Loucy (cell line): ENCODE measurements around the gene FTO.

Experiments
- H2AFZ ChIP-seq: fragments of 200-600 bp; sonication (generic); 2 replicates; pipeline ENCODE4 v1.6.0; 2016; ENCODE audit warnings: antibody characterized with exemption, mild to moderate bottlenecking, low read length, moderate library complexity
- H3F3A ChIP-seq: fragments of 200-600 bp; 2 replicates; pipeline ENCODE4 v1.6.0; 2016; ENCODE audit warnings: antibody characterized with exemption, low read depth, mild to moderate bottlenecking
- H3K27me3 ChIP-seq: fragments of 200-600 bp; sonication (generic); 2 replicates; pipeline ENCODE4 v1.6.1; 2014; ENCODE audit warnings: low read length, mild to moderate bottlenecking; ENCODE audit not compliant: insufficient read depth, poor library complexity, severe bottlenecking
- H3K36me3 ChIP-seq: fragments of 200-600 bp; sonication (generic); 2 replicates; pipeline ENCODE4 v1.6.1; 2016; ENCODE audit warnings: low read length; ENCODE audit not compliant: insufficient read depth
- H3K4me1 ChIP-seq: fragments of 200-600 bp; sonication (generic); 2 replicates; pipeline ENCODE4 v1.5.1; 2014; ENCODE audit warnings: low read length, mild to moderate bottlenecking; ENCODE audit not compliant: insufficient read depth, poor library complexity, severe bottlenecking
- H3K4me2 ChIP-seq: fragments of 200-600 bp; sonication (generic); 2 replicates; pipeline ENCODE4 v1.6.0; 2014; ENCODE audit warnings: antibody characterized with exemption, low read length, low read depth, mild to moderate bottlenecking; ENCODE audit not compliant: poor library complexity, severe bottlenecking
- H3K4me3 ChIP-seq: fragments of 200-600 bp; sonication (generic); 2 replicates; pipeline ENCODE4 v1.5.1; 2014; ENCODE audit warnings: low read length, mild to moderate bottlenecking, mixed read lengths; ENCODE audit not compliant: poor library complexity, severe bottlenecking
- H3K79me2 ChIP-seq: fragments of 200-600 bp; sonication (generic); 2 replicates; pipeline ENCODE4 v1.6.1; 2014; ENCODE audit warnings: low read length; ENCODE audit not compliant: insufficient read depth
- H3K9ac ChIP-seq: fragments of 200-600 bp; sonication (generic); 2 replicates; pipeline ENCODE4 v1.6.0; 2014; ENCODE audit warnings: mild to moderate bottlenecking, low read depth, low read length, moderate library complexity; ENCODE audit not compliant: poor library complexity, severe bottlenecking
- H3K9me2 ChIP-seq: fragments of 200-600 bp; sonication (generic); replicated peaks from 2 replicates; pipeline ENCODE4 v1.6.1; 2016; ENCODE audit warnings: low read depth, low read length, mixed read lengths
- H3K9me3 ChIP-seq: fragments of 200-600 bp; sonication (generic); 2 replicates; pipeline ENCODE4 v1.6.1; 2014; ENCODE audit warnings: mild to moderate bottlenecking, antibody characterized with exemption, low read length, low read depth; ENCODE audit not compliant: insufficient read depth
- H4K20me1 ChIP-seq: fragments of 200-600 bp; sonication (generic); 2 replicates; pipeline ENCODE4 v1.6.0; 2014; ENCODE audit warnings: antibody characterized with exemption, low read length, mild to moderate bottlenecking; ENCODE audit not compliant: insufficient read depth, poor library complexity, severe bottlenecking
- CTCF ChIP-seq: fragments of 200-600 bp; sonication (generic); conservative IDR thresholded peaks from 2 replicates; pipeline ENCODE4 v1.5.1; 2014; ENCODE audit warnings: mild to moderate bottlenecking, antibody characterized with exemption, low read length
- EZH2phosphoT487 ChIP-seq: fragments of 200-600 bp; IDR thresholded peaks from 2 replicates; pipeline ENCODE4 v1.6.1; 2018; ENCODE audit warnings: antibody characterized with exemption, mild to moderate bottlenecking, moderate library complexity, borderline replicate concordance

The FTO gene

GRCh38 chr16:53894686-53895085 is 190.7 kb downstream of the FTO start:
- no peaks in the 10 kb centered on the region for H3K9me3 ChIP-seq
- H3K9ac ChIP-seq: peak overlapping the region; percentile 6
- no peak overlapping the region for H3K4me3 ChIP-seq
- H3K4me1 ChIP-seq: peaks cover 46% of the 10 kb centered on the region
- H4K20me1 ChIP-seq: no peaks in the 10 kb centered on the region
- H3K36me3 ChIP-seq: no peaks in the 10 kb centered on the region
- no peaks in the 10 kb centered on the region for H3K79me2 ChIP-seq
- no peaks in the 10 kb centered on the region for H3K27me3 ChIP-seq
- TF ChIP-seq CTCF: no peak
- no peak for TF ChIP-seq EZH2phosphoT487
- 0 out of 2 replicates have a peak, but pooled peaks cover 4% of the 10 kb centered on the region for H3F3A ChIP-seq
- no peak overlapping the region for H3K4me2 ChIP-seq
- no peaks in the 10 kb centered on the region for H3K9me2 ChIP-seq
- H2AFZ ChIP-seq: no peak overlapping the region

DNA sequence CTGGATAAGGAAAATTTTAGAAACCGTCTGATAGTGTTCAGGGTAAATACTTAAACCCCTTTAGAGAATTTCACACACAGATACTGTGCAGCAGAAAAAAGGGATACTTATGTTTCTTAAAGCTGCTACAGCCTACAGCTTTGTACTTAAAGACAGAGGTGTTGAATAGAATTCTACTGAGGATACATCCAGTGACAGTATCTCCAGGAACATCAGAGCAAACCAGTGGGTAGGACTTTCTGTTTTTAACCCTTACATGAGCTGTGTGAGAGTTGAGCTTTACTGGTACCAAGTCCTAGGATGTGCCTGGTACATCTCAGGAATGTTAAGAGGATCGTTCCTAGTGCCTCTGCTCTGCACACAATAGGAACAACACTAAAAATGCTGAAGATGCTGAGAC is 191.5 kb downstream of the FTO start:
- Histone ChIP-seq H3K9me2 (no peaks in the 10 kb centered on the region), H4K20me1 (no peaks in the 10 kb centered on the region), H3K4me2 (no peak overlapping the region), H3K79me2 (no peaks in the 10 kb centered on the region), H3K27me3 (no peaks in the 10 kb centered on the region), H3K4me1 (peaks cover 51% of the 10 kb centered on the region), H2AFZ (no peak overlapping the region), H3K4me3 (no peak overlapping the region), H3K9ac (no peak overlapping the region), H3K36me3 (no peaks in the 10 kb centered on the region), H3F3A (0 out of 2 replicates have a peak, but pooled peaks cover 4% of the 10 kb centered on the region), H3K9me3 (no peaks in the 10 kb centered on the region)
- TF ChIP-seq CTCF: no peak
- TF ChIP-seq EZH2phosphoT487: no peak

- no peak for TF ChIP-seq CTCF
- TF ChIP-seq EZH2phosphoT487: no peak
- 0 out of 2 replicates have a peak, but pooled peaks cover 4% of the 10 kb centered on the region for H3F3A ChIP-seq
- H3K4me3 ChIP-seq: no peak overlapping the region
- H3K27me3 ChIP-seq: no peaks in the 10 kb centered on the region
- no peak overlapping the region for H2AFZ ChIP-seq
- H3K4me2 ChIP-seq: no peak overlapping the region
- no peaks in the 10 kb centered on the region for H3K9me2 ChIP-seq
- H3K9me3 ChIP-seq: no peaks in the 10 kb centered on the region
- H4K20me1 ChIP-seq: no peaks in the 10 kb centered on the region
- peaks cover 55% of the 10 kb centered on the region for H3K4me1 ChIP-seq
- no peak overlapping the region for H3K9ac ChIP-seq
- no peaks in the 10 kb centered on the region for H3K36me3 ChIP-seq
- no peaks in the 10 kb centered on the region for H3K79me2 ChIP-seq
These were observed 191.9 kb downstream of the FTO start for GRCh38 chr16:53895851-53896250.
